AG04450 (cell line): ENCODE data around the gene GALNT2. TPM values are rescaled to one million over a fixed set of nuclear protein-coding genes. Genes with fewer than 3 reads are reported as not detected.

Source experiments
- CTCF ChIA-PET: fragments of 300-600, 350-600 bp; formaldehyde crosslinking; extraction: SDS; loops from one replicate; lab custom pipeline; 2022; ENCODE audit warnings: antibody characterized with exemption, inconsistent platforms; lab: Charles Lee
- POLR2A ChIA-PET: fragments of 350-600 bp; formaldehyde crosslinking; extraction: SDS; loops from one replicate; lab custom pipeline; 2021; ENCODE audit warnings: antibody characterized with exemption, inconsistent platforms; lab: Yijun Ruan, JAX
- DNase-seq: peaks from one replicate; pipeline ENCODE4 v3.0.0-alpha.2; 2011; ENCODE audit warnings: low read depth, low spot score
- H3K27ac ChIP-seq: one replicate; pipeline ENCODE4 v1.5.1; 2012; ENCODE audit warnings: low read depth, low read length, control low read depth
- H3K27me3 ChIP-seq: one replicate; pipeline ENCODE4 v1.6.0; 2012; ENCODE audit warnings: low read length; ENCODE audit not compliant: control insufficient read depth, insufficient read depth
- H3K4me3 ChIP-seq: 2 replicates; pipeline ENCODE4 v1.5.1; 2011; ENCODE audit warnings: mild to moderate bottlenecking, low read depth, low read length, control low read depth
- H3K9me3 ChIP-seq: 2 replicates; pipeline ENCODE4 v1.5.1; 2012; ENCODE audit warnings: low read length; ENCODE audit not compliant: control insufficient read depth, insufficient read depth
- polyA plus RNA-seq: library from polyadenylated mRNA; depleted of rRNA; stranded (reverse); fragments of >200 nt; gene quantifications from 2 replicates; pipeline ENCODE4 v1.2.3, GENCODE V29; 2011
- TF ChIP-seq, protein P1 (sequence below): IDR thresholded peaks from 2 replicates; pipeline ENCODE4 v1.5.1; 2011; ENCODE audit warnings: low read depth, low read length, control low read depth, inconsistent platforms

The GALNT2 gene
- polyA plus RNA-seq, 1 experiment, result 121 TPM

DNA sequence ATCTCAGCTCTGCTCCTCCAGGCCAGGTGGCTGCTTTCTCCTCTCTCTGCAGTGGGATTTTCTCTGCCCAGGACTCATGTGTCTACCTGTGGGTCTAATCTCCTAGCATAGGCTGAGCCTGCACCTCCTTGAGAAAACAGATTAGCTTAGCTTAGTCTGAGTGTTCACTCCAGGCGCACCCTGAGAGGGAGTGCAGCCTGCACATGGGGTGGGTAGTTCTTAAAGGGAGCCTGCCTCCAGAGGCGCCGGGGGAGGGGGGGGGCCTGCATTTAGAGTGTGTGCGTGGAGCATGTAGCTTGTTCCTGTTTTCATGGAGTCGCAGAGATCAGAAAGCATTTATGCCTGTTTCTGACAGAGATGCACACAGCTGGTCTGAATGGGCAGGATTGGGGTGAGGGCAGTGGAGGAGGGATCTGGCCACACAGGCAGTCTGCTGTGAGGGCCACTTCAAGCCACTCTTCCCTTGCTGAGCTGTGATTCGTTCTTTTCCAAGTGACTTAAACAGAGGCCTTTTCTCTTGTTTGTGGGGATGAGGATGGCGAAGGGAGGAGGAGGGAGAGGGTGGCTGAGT is 45.2 kb downstream of the GALNT2 start:
- CTCF ChIA-PET, result interaction anchor here (0.7 to 1.1 kb wide), 3 partner anchors 10 to 453 kb away, joined by 4 to 5 read pairs (median 4); no protein-coding TSS in a partner anchor
- H3K27ac ChIP-seq, result no peak overlapping the region
- POLR2A ChIA-PET, result interaction anchor here (1.1 kb wide), 1 partner anchor 22 kb away, joined by 3 read pairs; no protein-coding TSS in a partner anchor
- H3K9me3 ChIP-seq, result peaks cover 3% of the 10 kb centered on the region; the same call in 1 of the 2 replicates
- no peaks in the 10 kb centered on the region for H3K27me3 ChIP-seq
- H3K4me3 ChIP-seq, result no peak overlapping the region
- TF ChIP-seq, protein P1, sequence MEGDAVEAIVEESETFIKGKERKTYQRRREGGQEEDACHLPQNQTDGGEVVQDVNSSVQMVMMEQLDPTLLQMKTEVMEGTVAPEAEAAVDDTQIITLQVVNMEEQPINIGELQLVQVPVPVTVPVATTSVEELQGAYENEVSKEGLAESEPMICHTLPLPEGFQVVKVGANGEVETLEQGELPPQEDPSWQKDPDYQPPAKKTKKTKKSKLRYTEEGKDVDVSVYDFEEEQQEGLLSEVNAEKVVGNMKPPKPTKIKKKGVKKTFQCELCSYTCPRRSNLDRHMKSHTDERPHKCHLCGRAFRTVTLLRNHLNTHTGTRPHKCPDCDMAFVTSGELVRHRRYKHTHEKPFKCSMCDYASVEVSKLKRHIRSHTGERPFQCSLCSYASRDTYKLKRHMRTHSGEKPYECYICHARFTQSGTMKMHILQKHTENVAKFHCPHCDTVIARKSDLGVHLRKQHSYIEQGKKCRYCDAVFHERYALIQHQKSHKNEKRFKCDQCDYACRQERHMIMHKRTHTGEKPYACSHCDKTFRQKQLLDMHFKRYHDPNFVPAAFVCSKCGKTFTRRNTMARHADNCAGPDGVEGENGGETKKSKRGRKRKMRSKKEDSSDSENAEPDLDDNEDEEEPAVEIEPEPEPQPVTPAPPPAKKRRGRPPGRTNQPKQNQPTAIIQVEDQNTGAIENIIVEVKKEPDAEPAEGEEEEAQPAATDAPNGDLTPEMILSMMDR, result no peak
- DNase-seq, result no peak

- Histone ChIP-seq H3K4me3 (no peak overlapping the region), H3K27ac (peak overlapping the region; percentile 93), H3K27me3 (no peaks in the 10 kb centered on the region), H3K9me3 (peaks cover 3% of the 10 kb centered on the region; the same call in 1 of the 2 replicates)
- ChIA-PET CTCF (interaction anchor here (1.1 kb wide), 1 partner anchor 9 kb away, joined by 4 read pairs; no protein-coding TSS in a partner anchor), POLR2A (interaction anchor here (1.1 to 2.0 kb wide), 2 partner anchors 22 to 28 kb away, joined by 3 to 6 read pairs; no protein-coding TSS in a partner anchor)
- TF ChIP-seq, protein P1, result no peak
- DNase-seq, result no peak
These were observed 45.7 kb downstream of the GALNT2 start for GRCh38 chr1:230112782-230113181.

- no peaks in the 10 kb centered on the region for H3K27me3 ChIP-seq
- ChIA-PET POLR2A (interaction anchor here (0.7 to 2.0 kb wide), 3 partner anchors 23 to 47 kb away, joined by 3 to 6 read pairs (median 4); no protein-coding TSS in a partner anchor), CTCF (interaction anchor here (1.0 kb wide), 1 partner anchor 23 kb away, joined by 3 read pairs; no protein-coding TSS in a partner anchor)
- H3K27ac ChIP-seq, result peak overlapping the region; percentile 93
- no peak for DNase-seq
- peaks cover 3% of the 10 kb centered on the region; the same call in 1 of the 2 replicates for H3K9me3 ChIP-seq
- peak overlapping the region; percentile 10; the same call in 1 of the 2 replicates for H3K4me3 ChIP-seq
- TF ChIP-seq, protein P1, result no peak
These were observed 46.2 kb downstream of the GALNT2 start for GRCh38 chr1:230113235-230113592.

- ChIA-PET POLR2A (interaction anchor here (0.6 to 2.0 kb wide), 3 partner anchors 8 to 47 kb away, joined by 3 to 6 read pairs (median 4); no protein-coding TSS in a partner anchor), CTCF (interaction anchor here (1.0 kb wide), 1 partner anchor 23 kb away, joined by 3 read pairs; no protein-coding TSS in a partner anchor)
- H3K4me3 ChIP-seq, result peak overlapping the region; percentile 51
- H3K27me3 ChIP-seq, result no peaks in the 10 kb centered on the region
- DNase-seq, result peak; percentile 81
- TF ChIP-seq, protein P1, result no peak
- peaks cover 3% of the 10 kb centered on the region; the same call in 1 of the 2 replicates for H3K9me3 ChIP-seq
- peak overlapping the region; percentile 93 for H3K27ac ChIP-seq
These were observed 46.7 kb downstream of the GALNT2 start for GRCh38 chr1:230113593-230114236.
